ENCODE measurements around the gene LRFN3.

GRCh38 chr19:35919306-35919705 is 16.9 kb upstream of the LRFN3 start:
- TF ChIP-seq CTCF (IDR thresholded peaks at IDR 0.05; ENCODE audit: insufficient read depth, low read depth, low read length): no peak
- no peak for TF ChIP-seq EZH2 (IDR thresholded peaks at IDR 0.05; ENCODE audit: insufficient read depth, low read length)

Data from astrocyte (in vitro differentiated cells and primary cell).